ENCODE results near the gene SETD7.

SETD7 gene

GRCh38 chr4:139556071-139556723 is at the start of gene SETD7:
SETD7 (minus strand) TSS chr4:139556219; CDS start chr4:139556137, 82 bp downstream.
- peak within 1 kb of the TSS; percentile 78 for H3K4me3 ChIP-seq (ENCODE audit: low read depth, low read length)
- TF ChIP-seq CTCF (IDR thresholded peaks at IDR 0.05; ENCODE audit: low read depth, low read length): no peak

GRCh38 chr4:139605516-139605915 is 49.5 kb upstream of the SETD7 start:
- no peak for TF ChIP-seq CTCF (IDR thresholded peaks at IDR 0.05; ENCODE audit: low read depth, low read length)
- H3K4me3 ChIP-seq (ENCODE audit: low read depth, low read length): no peak overlapping the region

- TF ChIP-seq CTCF (IDR thresholded peaks at IDR 0.05; ENCODE audit: low read depth, low read length): peak; percentile 41; the same call in 1 of the 2 replicates
- H3K4me3 ChIP-seq (ENCODE audit: low read depth, low read length): no peak overlapping the region
Observed at GRCh38 chr4:139603576-139604410, 47.8 kb upstream of the SETD7 start.

DNA sequence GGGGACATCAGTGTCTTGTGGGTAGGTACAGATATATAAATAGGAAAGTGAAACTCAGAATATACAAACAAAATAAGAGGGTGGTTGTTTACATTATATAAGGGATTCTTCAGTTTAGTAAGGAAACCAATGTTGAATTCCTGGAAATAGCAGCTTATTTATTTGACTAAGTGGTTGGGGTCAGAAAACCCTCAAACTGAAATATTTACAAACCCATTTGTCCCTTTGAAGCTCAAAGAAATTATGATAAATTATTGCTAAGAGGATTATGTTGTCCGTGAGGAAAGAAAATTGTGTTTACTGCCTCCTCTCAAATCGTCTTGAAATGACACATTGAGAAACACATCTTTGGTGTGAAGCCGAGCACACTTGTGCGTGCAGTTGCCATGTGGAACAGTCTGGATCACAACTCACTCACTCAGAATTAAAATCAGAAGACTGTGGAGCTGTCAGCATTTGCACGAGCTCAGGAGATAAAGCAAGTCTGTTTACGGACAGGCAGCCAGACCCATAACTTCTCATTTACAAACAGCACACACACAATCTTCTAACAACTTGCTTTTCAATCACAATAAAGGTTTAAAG is 46.8 kb upstream of the SETD7 start:
- TF ChIP-seq CTCF (IDR thresholded peaks at IDR 0.05; ENCODE audit: low read depth, low read length): no peak
- H3K4me3 ChIP-seq (ENCODE audit: low read depth, low read length): no peak overlapping the region

GRCh38 chr4:139600662-139601061 is 44.6 kb upstream of the SETD7 start:
- TF ChIP-seq CTCF (IDR thresholded peaks at IDR 0.05; ENCODE audit: low read depth, low read length): no peak
- H3K4me3 ChIP-seq (ENCODE audit: low read depth, low read length): no peak overlapping the region

DNA sequence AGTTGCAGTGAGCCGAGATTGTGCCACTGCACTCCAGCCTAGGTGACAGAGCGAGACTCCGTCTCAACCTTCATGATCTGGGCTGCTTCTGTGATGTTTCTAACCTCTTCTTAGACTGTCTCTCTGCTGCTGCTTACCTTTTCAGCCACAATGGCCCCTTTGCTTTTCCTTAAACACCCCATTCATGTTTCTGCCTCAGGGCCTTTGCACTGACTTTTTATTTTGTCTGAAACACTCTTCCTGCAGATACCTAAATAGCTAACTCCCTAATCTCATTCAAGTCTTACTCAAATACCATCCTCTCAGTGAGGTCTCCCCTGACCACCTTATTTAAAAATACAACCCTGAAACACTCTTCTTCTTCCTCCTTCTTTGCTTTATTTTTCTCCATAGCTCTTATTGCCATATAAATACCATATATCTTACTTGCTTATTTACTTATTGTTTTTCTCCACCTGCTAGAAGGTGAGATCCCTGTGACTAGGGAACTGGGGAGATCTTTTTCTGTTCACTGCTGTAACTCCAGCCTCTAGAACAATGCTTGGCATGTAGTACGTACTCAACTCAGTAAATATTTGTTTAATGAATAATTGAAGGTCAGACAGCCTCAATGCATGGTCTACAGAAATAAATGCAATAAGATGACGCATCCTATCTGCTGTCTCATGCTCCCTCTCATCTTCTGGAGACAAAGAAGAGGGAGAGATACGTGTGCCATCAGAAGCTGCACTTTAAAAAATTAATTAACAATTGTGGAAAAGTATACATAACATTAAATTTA is 43.8 kb upstream of the SETD7 start:
- TF ChIP-seq CTCF (IDR thresholded peaks at IDR 0.05; ENCODE audit: low read depth, low read length): no peak
- H3K4me3 ChIP-seq (ENCODE audit: low read depth, low read length): no peak overlapping the region

Data from WI38 (cell line).